ENCODE measurements around the gene CHAF1A. TPM values are rescaled to one million over a fixed set of nuclear protein-coding genes. Genes with fewer than 3 reads are reported as not detected.

CHAF1A gene
- total RNA-seq, 1 donor from 2014 or later = 6.6 TPM

DNA sequence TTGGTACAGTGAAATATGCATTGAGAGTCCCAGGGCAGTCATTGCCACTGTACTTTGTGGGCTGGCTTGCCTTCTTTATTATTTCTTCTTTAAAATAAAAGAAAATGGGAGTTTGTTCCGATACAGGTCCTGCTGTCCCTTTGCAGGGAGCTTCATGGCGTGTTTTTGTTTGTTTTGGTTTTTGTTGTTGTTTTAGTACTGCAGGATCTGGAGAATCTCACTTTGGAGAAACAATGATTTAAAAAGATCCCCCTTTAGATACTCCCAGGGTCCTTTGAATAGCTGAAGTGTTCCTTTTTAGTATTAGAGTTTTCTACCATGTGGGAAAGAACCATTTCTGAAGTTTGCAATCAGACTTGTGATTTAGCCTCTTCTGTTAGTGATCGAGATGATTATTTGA, 11.1 kb downstream of the CHAF1A start:
- no peak overlapping the region for H3K27ac Mint-ChIP-seq (ENCODE audit: unreplicated experiment)
- TF ChIP-seq, protein P1, sequence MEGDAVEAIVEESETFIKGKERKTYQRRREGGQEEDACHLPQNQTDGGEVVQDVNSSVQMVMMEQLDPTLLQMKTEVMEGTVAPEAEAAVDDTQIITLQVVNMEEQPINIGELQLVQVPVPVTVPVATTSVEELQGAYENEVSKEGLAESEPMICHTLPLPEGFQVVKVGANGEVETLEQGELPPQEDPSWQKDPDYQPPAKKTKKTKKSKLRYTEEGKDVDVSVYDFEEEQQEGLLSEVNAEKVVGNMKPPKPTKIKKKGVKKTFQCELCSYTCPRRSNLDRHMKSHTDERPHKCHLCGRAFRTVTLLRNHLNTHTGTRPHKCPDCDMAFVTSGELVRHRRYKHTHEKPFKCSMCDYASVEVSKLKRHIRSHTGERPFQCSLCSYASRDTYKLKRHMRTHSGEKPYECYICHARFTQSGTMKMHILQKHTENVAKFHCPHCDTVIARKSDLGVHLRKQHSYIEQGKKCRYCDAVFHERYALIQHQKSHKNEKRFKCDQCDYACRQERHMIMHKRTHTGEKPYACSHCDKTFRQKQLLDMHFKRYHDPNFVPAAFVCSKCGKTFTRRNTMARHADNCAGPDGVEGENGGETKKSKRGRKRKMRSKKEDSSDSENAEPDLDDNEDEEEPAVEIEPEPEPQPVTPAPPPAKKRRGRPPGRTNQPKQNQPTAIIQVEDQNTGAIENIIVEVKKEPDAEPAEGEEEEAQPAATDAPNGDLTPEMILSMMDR (IDR thresholded peaks at IDR 0.05) = no peak
- peaks cover 7% of the 10 kb centered on the region for H3K4me1 Mint-ChIP-seq (ENCODE audit: low read depth)
- H3K4me3 Mint-ChIP-seq (ENCODE audit: unreplicated experiment) = no peak overlapping the region
- H3K36me3 Mint-ChIP-seq (ENCODE audit: low read depth) = peaks cover 2% of the 10 kb centered on the region
- no peaks in the 10 kb centered on the region for H3K9me3 Mint-ChIP-seq (ENCODE audit: low read depth)
- no peaks in the 10 kb centered on the region for H3K27me3 Mint-ChIP-seq (ENCODE audit: low read depth)
- no peak for DNase-seq (ENCODE audit: low spot score)

DNA sequence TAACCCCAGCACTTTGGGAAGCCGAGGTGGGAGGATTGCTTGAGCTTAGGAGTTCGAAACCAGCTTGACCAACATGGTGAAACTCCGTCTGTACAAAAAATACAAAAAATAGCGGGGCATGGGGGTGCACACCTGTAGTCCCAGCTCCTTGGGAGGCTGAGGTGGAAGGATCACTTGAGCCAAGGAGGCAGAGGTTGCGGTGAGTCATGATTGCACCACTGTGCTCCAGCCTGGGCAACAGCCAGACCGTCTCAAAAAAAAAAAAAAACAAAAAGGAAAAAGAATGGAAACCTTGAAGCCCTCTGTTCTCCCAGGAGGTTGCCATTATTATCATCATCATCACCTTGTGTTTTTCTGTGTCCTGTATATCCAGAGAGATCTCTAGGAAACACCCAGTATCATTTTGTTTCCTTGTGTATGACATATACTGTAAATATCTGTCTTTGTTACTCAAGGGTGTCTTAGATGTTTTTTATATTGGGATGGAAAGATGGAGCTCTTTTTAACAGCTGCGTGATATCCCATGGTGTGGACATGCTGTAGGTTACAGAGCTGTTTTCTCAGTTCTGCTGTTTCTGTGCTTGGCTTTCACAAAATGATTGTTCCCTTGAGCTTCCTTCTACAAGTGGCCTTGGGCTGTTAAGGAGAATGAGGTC, 11.8 kb downstream of the CHAF1A start:
- Mint-ChIP-seq H3K27ac (ENCODE audit: unreplicated experiment) (no peak overlapping the region), H3K36me3 (ENCODE audit: low read depth) (peaks cover 2% of the 10 kb centered on the region), H3K9me3 (ENCODE audit: low read depth) (no peaks in the 10 kb centered on the region), H3K27me3 (ENCODE audit: low read depth) (no peaks in the 10 kb centered on the region), H3K4me3 (ENCODE audit: unreplicated experiment) (no peak overlapping the region), H3K4me1 (ENCODE audit: low read depth) (peaks cover 7% of the 10 kb centered on the region)
- TF ChIP-seq, protein P1 (IDR thresholded peaks at IDR 0.05) = no peak
- DNase-seq (ENCODE audit: low spot score) = no peak

DNA sequence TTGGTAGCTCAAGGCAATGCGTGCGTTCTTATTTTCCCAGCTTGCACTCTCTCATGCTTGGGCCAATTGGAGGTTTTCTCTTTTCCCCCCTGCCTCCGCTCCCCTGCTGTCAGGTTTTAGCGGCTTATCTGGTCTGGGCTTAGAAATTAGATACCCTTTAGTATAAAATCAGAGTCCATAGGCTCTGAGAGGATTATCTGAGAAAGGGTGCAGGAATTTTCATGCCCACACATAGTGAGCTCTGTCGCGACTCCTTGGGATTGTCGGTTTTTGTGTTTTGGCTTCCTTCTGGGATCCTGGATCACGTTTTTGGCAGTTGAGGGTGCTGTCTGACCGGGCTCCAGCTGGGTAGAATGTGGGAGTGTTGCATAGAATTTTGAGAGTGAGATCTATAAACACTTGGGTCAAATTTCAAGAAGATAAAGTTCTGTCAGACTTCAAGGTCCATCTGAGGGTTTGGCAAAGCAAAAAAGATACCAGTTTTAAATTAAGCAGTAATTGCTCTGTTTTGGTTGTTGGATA, 12.4 kb downstream of the CHAF1A start:
- no peaks in the 10 kb centered on the region for H3K9me3 Mint-ChIP-seq (ENCODE audit: low read depth)
- peaks cover 2% of the 10 kb centered on the region for H3K36me3 Mint-ChIP-seq (ENCODE audit: low read depth)
- no peaks in the 10 kb centered on the region for H3K27me3 Mint-ChIP-seq (ENCODE audit: low read depth)
- TF ChIP-seq, protein P1 (IDR thresholded peaks at IDR 0.05) = no peak
- DNase-seq (ENCODE audit: low spot score) = no peak
- no peak overlapping the region for H3K4me3 Mint-ChIP-seq (ENCODE audit: unreplicated experiment)
- peaks cover 7% of the 10 kb centered on the region for H3K4me1 Mint-ChIP-seq (ENCODE audit: low read depth)
- no peak overlapping the region for H3K27ac Mint-ChIP-seq (ENCODE audit: unreplicated experiment)

DNA sequence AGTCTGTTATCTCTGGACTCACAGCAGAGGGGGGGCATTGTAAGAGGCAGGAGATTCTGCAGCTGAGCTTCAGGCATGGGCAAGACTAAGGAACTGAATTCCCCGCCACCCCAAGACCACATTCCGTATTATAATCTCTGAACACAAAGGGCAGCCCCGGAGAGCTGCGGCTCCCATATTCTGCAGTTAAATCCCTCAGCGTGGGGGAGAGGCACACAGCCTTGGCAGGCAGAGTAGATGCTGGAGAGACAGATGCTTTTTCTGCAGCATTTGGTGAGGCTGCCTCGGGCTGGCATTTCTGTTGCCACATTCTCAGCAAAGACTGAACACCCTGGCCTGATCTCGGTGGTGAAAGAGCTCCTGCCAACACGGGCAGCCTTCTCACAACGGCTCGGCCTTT, 12.9 kb downstream of the CHAF1A start:
- TF ChIP-seq, protein P1 (IDR thresholded peaks at IDR 0.05) = no peak
- no peak for DNase-seq (ENCODE audit: low spot score)
- Mint-ChIP-seq H3K27me3 (ENCODE audit: low read depth) (no peaks in the 10 kb centered on the region), H3K36me3 (ENCODE audit: low read depth) (peaks cover 2% of the 10 kb centered on the region), H3K27ac (ENCODE audit: unreplicated experiment) (no peak overlapping the region), H3K4me1 (ENCODE audit: low read depth) (peaks cover 7% of the 10 kb centered on the region), H3K4me3 (ENCODE audit: unreplicated experiment) (no peak overlapping the region), H3K9me3 (ENCODE audit: low read depth) (no peaks in the 10 kb centered on the region)

DNA sequence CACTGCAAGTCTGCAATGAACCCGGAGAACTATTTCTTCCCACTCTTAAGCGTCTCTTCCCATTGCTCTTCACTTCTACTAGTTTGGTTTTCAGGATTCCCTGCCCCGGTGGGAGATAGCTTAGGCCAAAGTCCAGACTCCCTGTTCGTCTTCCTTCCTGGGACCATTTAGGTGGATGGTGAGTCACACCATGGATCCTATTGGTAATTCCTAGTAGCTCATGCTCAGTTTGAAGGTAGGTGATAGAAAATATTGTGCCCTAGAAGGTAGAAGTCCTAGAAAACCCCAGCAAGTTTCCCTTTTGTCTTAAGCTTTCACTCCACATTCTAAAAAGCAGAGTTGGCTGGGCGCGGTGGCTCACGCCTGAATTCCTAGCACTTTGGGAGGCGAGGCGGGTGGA, 13.8 kb downstream of the CHAF1A start:
- H3K9me3 Mint-ChIP-seq (ENCODE audit: low read depth) = no peaks in the 10 kb centered on the region
- TF ChIP-seq, protein P1 (IDR thresholded peaks at IDR 0.05) = no peak
- no peaks in the 10 kb centered on the region for H3K27me3 Mint-ChIP-seq (ENCODE audit: low read depth)
- DNase-seq (ENCODE audit: low spot score) = no peak
- no peak overlapping the region for H3K4me3 Mint-ChIP-seq (ENCODE audit: unreplicated experiment)
- peaks cover 2% of the 10 kb centered on the region for H3K36me3 Mint-ChIP-seq (ENCODE audit: low read depth)
- peaks cover 7% of the 10 kb centered on the region for H3K4me1 Mint-ChIP-seq (ENCODE audit: low read depth)
- H3K27ac Mint-ChIP-seq (ENCODE audit: unreplicated experiment) = no peak overlapping the region

All from chondrocyte (in vitro differentiated cells).